H9 (cell line): ENCODE measurements around the gene C10orf95. TPM values are rescaled to one million over a fixed set of nuclear protein-coding genes. Genes with fewer than 3 reads are reported as not detected.

Source experiments
- DNase-seq: peaks from one replicate; pipeline ENCODE4 v3.0.0-alpha.2; 2017
- H2AFZ ChIP-seq: one replicate; pipeline ENCODE4 v1.6.1; 2013; ENCODE audit warnings: mild to moderate bottlenecking, low read length, control low read depth, moderate library complexity
- H2AK5ac ChIP-seq: 2 replicates; pipeline ENCODE4 v1.6.1; 2013; ENCODE audit warnings: low read length, control low read depth, mixed read lengths; ENCODE audit not compliant: insufficient read length
- H2BK120ac ChIP-seq: one replicate; pipeline ENCODE4 v1.6.1; 2013; ENCODE audit warnings: low read depth, mild to moderate bottlenecking, low read length, control low read depth, inconsistent platforms; ENCODE audit not compliant: poor library complexity, severe bottlenecking
- H2BK12ac ChIP-seq: 2 replicates; pipeline ENCODE4 v1.6.1; 2013; ENCODE audit warnings: low read length, control low read depth, mixed read lengths, low read depth; ENCODE audit not compliant: insufficient read length
- H2BK15ac ChIP-seq: 2 replicates; pipeline ENCODE4 v1.6.1; 2013; ENCODE audit warnings: low read depth, low read length, control low read depth
- H2BK20ac ChIP-seq: one replicate; pipeline ENCODE4 v1.6.1; 2013; ENCODE audit warnings: low read depth, mild to moderate bottlenecking, low read length, control low read depth, inconsistent platforms; ENCODE audit not compliant: poor library complexity, severe bottlenecking
- H2BK5ac ChIP-seq: 2 replicates; pipeline ENCODE4 v1.6.1; 2013; ENCODE audit warnings: low read length, control low read depth, mixed read lengths; ENCODE audit not compliant: insufficient read length
- H3K14ac ChIP-seq: 2 replicates; pipeline ENCODE4 v1.6.1; 2013; ENCODE audit warnings: low read length, control low read depth; ENCODE audit not compliant: insufficient read depth
- H3K18ac ChIP-seq: 2 replicates; pipeline ENCODE4 v1.6.1; 2013; ENCODE audit warnings: low read depth, mild to moderate bottlenecking, mixed read lengths, low read length, control low read depth; ENCODE audit not compliant: insufficient read length
- H3K23ac ChIP-seq: 2 replicates; pipeline ENCODE4 v1.6.1; 2013; ENCODE audit warnings: low read length, control low read depth, mixed read lengths, low read depth; ENCODE audit not compliant: insufficient read length
- H3K23me2 ChIP-seq: 2 replicates; pipeline ENCODE4 v1.6.1; 2013; ENCODE audit warnings: low read depth, mild to moderate bottlenecking, mixed read lengths, low read length, control low read depth; ENCODE audit not compliant: insufficient read length, poor library complexity, severe bottlenecking
- H3K27ac ChIP-seq: 2 replicates; pipeline ENCODE4 v1.5.1; 2013; ENCODE audit warnings: low read length, control low read depth, mixed read lengths, low read depth; ENCODE audit not compliant: insufficient read length
- H3K27me3 ChIP-seq: 2 replicates; pipeline ENCODE4 v1.6.1; 2013; ENCODE audit warnings: low read length, control low read depth, inconsistent platforms; ENCODE audit not compliant: insufficient read depth
- H3K4ac ChIP-seq: 2 replicates; pipeline ENCODE4 v1.6.1; 2013; ENCODE audit warnings: low read depth, mild to moderate bottlenecking, control low read depth, inconsistent platforms, low read length, moderate library complexity
- H3K4me1 ChIP-seq: 2 replicates; pipeline ENCODE4 v1.6.1; 2013; ENCODE audit warnings: low read length, control low read depth, inconsistent platforms; ENCODE audit not compliant: insufficient read depth
- H3K4me2 ChIP-seq: 2 replicates; pipeline ENCODE4 v1.6.1; 2013; ENCODE audit warnings: low read length, control low read depth, mixed read lengths; ENCODE audit not compliant: insufficient read length, insufficient read depth
- H3K56ac ChIP-seq: 2 replicates; pipeline ENCODE4 v1.6.1; 2013; ENCODE audit warnings: low read depth, mild to moderate bottlenecking, mixed read lengths, low read length, control low read depth; ENCODE audit not compliant: insufficient read length
- H3K79me1 ChIP-seq: 2 replicates; pipeline ENCODE4 v1.6.1; 2013; ENCODE audit warnings: low read depth, mild to moderate bottlenecking, moderate library complexity, low read length, control low read depth, inconsistent platforms; ENCODE audit not compliant: insufficient read depth, poor library complexity, severe bottlenecking
- H3K79me2 ChIP-seq: 2 replicates; pipeline ENCODE4 v1.6.1; 2013; ENCODE audit warnings: low read length, control low read depth, inconsistent platforms; ENCODE audit not compliant: insufficient read depth
- H3K9ac ChIP-seq: 2 replicates; pipeline ENCODE4 v1.6.1; 2013; ENCODE audit warnings: low read length, control low read depth, mixed read lengths; ENCODE audit not compliant: insufficient read length; ENCODE audit errors: extremely low read depth
- H3K9me3 ChIP-seq: one replicate; pipeline ENCODE4 v1.6.1; 2013; ENCODE audit warnings: low read depth, low read length, inconsistent platforms; ENCODE audit not compliant: control insufficient read depth
- H3T11ph ChIP-seq: one replicate; pipeline ENCODE4 v1.6.1; 2013; ENCODE audit warnings: mild to moderate bottlenecking, low read length, control low read depth, inconsistent platforms
- H4K20me1 ChIP-seq: one replicate; pipeline ENCODE4 v1.6.1; 2013; ENCODE audit not compliant: control insufficient read depth, insufficient read length, insufficient read depth
- H4K5ac ChIP-seq: 2 replicates; pipeline ENCODE4 v1.6.1; 2013; ENCODE audit warnings: low read depth, mild to moderate bottlenecking, mixed read lengths, low read length, control low read depth; ENCODE audit not compliant: insufficient read length
- H4K8ac ChIP-seq: replicated peaks from 2 replicates; pipeline ENCODE4 v1.6.1; 2013; ENCODE audit warnings: low read length, control low read depth, mixed read lengths, low read depth; ENCODE audit not compliant: insufficient read length
- H4K91ac ChIP-seq: 2 replicates; pipeline ENCODE4 v1.6.1; 2013; ENCODE audit warnings: low read depth, mild to moderate bottlenecking, moderate library complexity, mixed read lengths, low read length, control low read depth; ENCODE audit not compliant: insufficient read length
- H3K27ac Mint-ChIP-seq, 3 experiments: 2 replicates in 2 of 3; 3 replicates in 1 of 3; pipeline ENCODE4 v1.8.0; 2020 to 2021; ENCODE audit warnings: mixed read lengths in 3 of 3, mild to moderate bottlenecking in 1 of 3, moderate library complexity in 1 of 3
- H3K27me3 Mint-ChIP-seq: 2 replicates; pipeline ENCODE4 v1.8.0; 2021; ENCODE audit warnings: low read depth, mild to moderate bottlenecking, moderate library complexity, mixed read lengths
- H3K36me3 Mint-ChIP-seq, 3 experiments: 2 replicates in 2 of 3; 3 replicates in 1 of 3; pipeline ENCODE4 v1.8.0; 2020 to 2021; ENCODE audit warnings: low read depth in 3 of 3, mixed read lengths in 3 of 3; ENCODE audit not compliant: insufficient read depth in 1 of 3
- H3K4me1 Mint-ChIP-seq, 2 experiments: 2 replicates each; pipeline ENCODE4 v1.8.0; 2020; ENCODE audit warnings: mixed read lengths in 2 of 2
- H3K4me3 Mint-ChIP-seq, 2 experiments: 2 replicates in 1 of 2; 3 replicates in 1 of 2; pipeline ENCODE4 v1.8.0; 2020 to 2021; ENCODE audit warnings: mild to moderate bottlenecking in 2 of 2, mixed read lengths in 2 of 2, moderate library complexity in 1 of 2
- H3K9me3 Mint-ChIP-seq, 2 experiments: 2 replicates in 1 of 2; 3 replicates in 1 of 2; pipeline ENCODE4 v1.8.0; 2020; ENCODE audit warnings: mild to moderate bottlenecking in 2 of 2, mixed read lengths in 2 of 2, moderate library complexity in 1 of 2
- CTCF ChIP-seq: fragments of 200-600 bp; sonication (generic); conservative IDR thresholded peaks from 3 replicates; pipeline ENCODE4 v1.8.0; 2021; ENCODE audit warnings: antibody characterized with exemption, mild to moderate bottlenecking
- WGBS: extraction: QIAGEN DNeasy Blood & Tissue Kit; methylation state at CpG from one replicate; pipeline ENCODE4 v1.1.7; 2013; ENCODE audit warnings: missing lambda C conversion rate, low lambda C conversion rate, mixed read lengths; ENCODE audit not compliant: insufficient read length; ENCODE audit errors: extremely low coverage; 5-methylcytosine and 5-hydroxymethylcytosine counted together
- total RNA-seq: library from RNA; stranded (reverse); gene quantifications from 2 replicates; pipeline ENCODE4 v1.2.1, GENCODE V29; 2021

Gene C10orf95
- total RNA-seq, 1 experiment from 2014 or later, result not detected

- Histone ChIP-seq H2BK120ac (no peak overlapping the region), H3K79me1 (no peaks in the 10 kb centered on the region), H4K91ac (no peak overlapping the region), H2AFZ (no peak overlapping the region), H3K4me1 (peaks cover 3% of the 10 kb centered on the region; the same call in 1 of the 2 replicates), H4K20me1 (peaks cover 2% of the 10 kb centered on the region), H3K18ac (no peak overlapping the region), H3K14ac (no peak overlapping the region), H3K23me2 (peaks cover 3% of the 10 kb centered on the region), H2BK15ac (no peak overlapping the region), H3K79me2 (no peaks in the 10 kb centered on the region), H3K4me2 (peak overlapping the region; percentile 27), H2AK5ac (no peak overlapping the region), H3K9ac (no peak overlapping the region), H3K4ac (no peak overlapping the region), H2BK12ac (no peak overlapping the region), H4K8ac (no peak overlapping the region), H4K5ac (no peak overlapping the region), H3K56ac (no peak overlapping the region), H3T11ph (no peak overlapping the region), H2BK20ac (no peak overlapping the region), H3K27ac (no peak overlapping the region), H2BK5ac (no peak overlapping the region), H3K9me3 (no peaks in the 10 kb centered on the region), H3K23ac (no peak overlapping the region), H3K27me3 (peaks cover 27% of the 10 kb centered on the region; the same call in 1 of the 2 replicates)
- Mint-ChIP-seq H3K27ac (no peak overlapping the region), H3K4me1 (peaks cover 28 to 53% of the 10 kb centered on the region in 2 experiments), H3K9me3 (peaks cover 0 to 4% of the 10 kb centered on the region in 2 experiments; a peak in 1 of 5 replicates), H3K36me3 (peaks cover 0 to 2% (median 2%) of the 10 kb centered on the region in 3 experiments; a peak in 2 of 7 replicates), H3K4me3 (peak overlapping the region; percentile 60 to 70), H3K27me3 (peaks cover 79% of the 10 kb centered on the region)
- TF ChIP-seq CTCF, result no peak
- WGBS, result no CpG with 5 or more reads among the region's 14 CpGs
- no peak for DNase-seq
Measured at GRCh38 chr10:102411341-102412255, 39.7 kb downstream of the C10orf95 start.
